Smooth muscle cell (in vitro differentiated cells): ENCODE results near the gene POLR2A. TPM values are rescaled to one million over a fixed set of nuclear protein-coding genes. Genes with fewer than 3 reads are reported as not detected.

Source experiments
- DNase-seq: peaks from one replicate; lab custom pipeline; 2025; ENCODE audit not compliant: unreplicated experiment; lab: John Stamatoyannopoulos, UW
- H2AFZ ChIP-seq: fragments of 200-600 bp; sonication (generic); 2 replicates; pipeline ENCODE4 v1.6.0; 2016; ENCODE audit warnings: antibody characterized with exemption, low read depth, mild to moderate bottlenecking
- H3F3A ChIP-seq: fragments of 200-600 bp; sonication (generic); 2 replicates; pipeline ENCODE4 v1.6.0; 2017; ENCODE audit warnings: antibody characterized with exemption, low read depth
- H3K27ac ChIP-seq: fragments of 200-600 bp; sonication (generic); 2 replicates; pipeline ENCODE4 v1.5.1; 2016; ENCODE audit warnings: low read depth, mild to moderate bottlenecking
- H3K27me3 ChIP-seq: fragments of 200-600 bp; sonication (generic); 2 replicates; pipeline ENCODE4 v1.6.1; 2016; ENCODE audit warnings: low read depth, mild to moderate bottlenecking
- H3K36me3 ChIP-seq: fragments of 200-600 bp; sonication (generic); 2 replicates; pipeline ENCODE4 v1.5.1; 2016; ENCODE audit warnings: low read depth
- H3K4me1 ChIP-seq: fragments of 200-600 bp; sonication (generic); 2 replicates; pipeline ENCODE4 v1.5.1; 2016; ENCODE audit warnings: low read depth
- H3K4me2 ChIP-seq: fragments of 200-600 bp; sonication (generic); 2 replicates; pipeline ENCODE4 v1.6.0; 2016; ENCODE audit warnings: mild to moderate bottlenecking
- H3K4me3 ChIP-seq: fragments of 200-600 bp; sonication (generic); 2 replicates; pipeline ENCODE4 v1.5.1; 2016; ENCODE audit warnings: mild to moderate bottlenecking
- H3K79me2 ChIP-seq: fragments of 200-600 bp; sonication (generic); 2 replicates; pipeline ENCODE4 v1.6.0; 2016; ENCODE audit warnings: low read depth, mild to moderate bottlenecking
- H3K9ac ChIP-seq: fragments of 200-600 bp; sonication (generic); 2 replicates; pipeline ENCODE4 v1.6.0; 2016; ENCODE audit warnings: low read depth
- H3K9me3 ChIP-seq: fragments of 200-600 bp; sonication (generic); replicated peaks from 2 replicates; pipeline ENCODE4 v1.5.1; 2016; ENCODE audit warnings: low read depth
- H4K20me1 ChIP-seq: fragments of 200-600 bp; sonication (generic); 2 replicates; pipeline ENCODE4 v1.6.0; 2016; ENCODE audit warnings: low read depth
- CTCF ChIP-seq: fragments of 200-600 bp; sonication (generic); IDR thresholded peaks from 2 replicates; pipeline ENCODE4 v1.5.1; 2017; ENCODE audit warnings: borderline replicate concordance, mild to moderate bottlenecking, antibody characterized with exemption; ENCODE audit not compliant: insufficient read depth, poor library complexity, severe bottlenecking
- WGBS: methylation state at CpG from one replicate; pipeline ENCODE4 v1.1.7; 2016; ENCODE audit warnings: low lambda C conversion rate; 5-methylcytosine and 5-hydroxymethylcytosine counted together
- polyA plus RNA-seq: library from polyadenylated mRNA; unstranded; fragments of >200 nt; fragmentation: Nextera tagmentation; extraction: Ambion mirVana; gene quantifications from 2 replicates; pipeline ENCODE4 v1.2.1, GENCODE V29; 2016
- total RNA-seq: library from RNA; depleted of rRNA; stranded (reverse); fragments of >200 nt; gene quantifications from 2 replicates; pipeline ENCODE4 v1.2.3, GENCODE V29; 2014

The POLR2A gene
- total RNA-seq (72.0 and 76.0 TPM in 2 replicates), polyA plus RNA-seq (80.2 and 123 TPM in 2 replicates)

- no peak for TF ChIP-seq CTCF
- Histone ChIP-seq H3K27ac (peak within 1 kb of the TSS; percentile 100), H2AFZ (peak within 1 kb of the TSS; percentile 58), H3K9ac (peak within 1 kb of the TSS; percentile 99), H3K36me3 (no peaks in the 10 kb centered on the region), H4K20me1 (peaks cover 48% of the 10 kb centered on the region), H3K4me2 (peak within 1 kb of the TSS; percentile 93), H3K79me2 (peaks cover 56% of the 10 kb centered on the region), H3F3A (peaks cover 7% of the 10 kb centered on the region), H3K4me3 (peak within 1 kb of the TSS; percentile 73), H3K9me3 (no peaks in the 10 kb centered on the region), H3K4me1 (peaks cover 32% of the 10 kb centered on the region), H3K27me3 (no peaks in the 10 kb centered on the region)
- peak; percentile 98 for DNase-seq
- WGBS = under 1% methylated on average over 55 of the region's 64 CpGs
Measured at GRCh38 chr17:7484067-7484918, at the start of gene POLR2A. Gene POLR2A (plus strand): TSS chr17:7484366.

GRCh38 chr17:7435676-7436555 lies 48.2 kb upstream of the POLR2A start:
- Histone ChIP-seq H3F3A (peaks cover 9% of the 10 kb centered on the region), H3K27me3 (no peaks in the 10 kb centered on the region), H3K4me1 (peaks cover 18% of the 10 kb centered on the region), H3K79me2 (no peaks in the 10 kb centered on the region), H3K9ac (peak overlapping the region; percentile 7), H4K20me1 (peaks cover 4% of the 10 kb centered on the region), H3K4me2 (peak overlapping the region; percentile 88), H2AFZ (peak overlapping the region; percentile 40), H3K36me3 (no peaks in the 10 kb centered on the region), H3K4me3 (peak overlapping the region; percentile 61), H3K9me3 (no peaks in the 10 kb centered on the region), H3K27ac (peak overlapping the region; percentile 70)
- 8% methylated on average over 45 of the region's 49 CpGs for WGBS
- no peak for DNase-seq
- TF ChIP-seq CTCF = peak; percentile 23

GRCh38 chr17:7436556-7437368 lies 47.4 kb upstream of the POLR2A start:
- Histone ChIP-seq H3K79me2 (no peaks in the 10 kb centered on the region), H3K4me3 (peak overlapping the region; percentile 61), H3K27me3 (no peaks in the 10 kb centered on the region), H3F3A (peaks cover 16% of the 10 kb centered on the region), H3K4me2 (peak overlapping the region; percentile 88), H3K27ac (peak overlapping the region; percentile 70), H3K9me3 (no peaks in the 10 kb centered on the region), H4K20me1 (peaks cover 12% of the 10 kb centered on the region), H3K36me3 (no peaks in the 10 kb centered on the region), H3K4me1 (peaks cover 22% of the 10 kb centered on the region), H2AFZ (no peak overlapping the region), H3K9ac (no peak overlapping the region)
- DNase-seq = no peak
- WGBS = 4% methylated on average over 92 of the region's 92 CpGs
- TF ChIP-seq CTCF = peak; percentile 68
